Testis (tissue), 2 donors: ENCODE data around the gene MDC1.

Source experiments
- CTCF ChIP-seq, 3 experiments: fragments of 450-650 bp in 2 of 3; fragments of 200-600 bp in 1 of 3; sonication (generic) in 1 of 3; IDR thresholded peaks; one replicate each; pipeline ENCODE4 v1.5.1; 2016 to 2019; ENCODE audit warnings: antibody characterized with exemption in 3 of 3, mild to moderate bottlenecking in 2 of 3, moderate library complexity in 1 of 3
- POLR2A ChIP-seq: fragments of 450-650 bp; IDR thresholded peaks from one replicate; pipeline ENCODE4 v1.6.1; 2017; ENCODE audit warnings: antibody characterized with exemption, mild to moderate bottlenecking, moderate library complexity

- TF ChIP-seq CTCF (IDR thresholded peaks at IDR 0.05) (no peak), POLR2A (no peak)
Observed at GRCh38 chr6:30742316-30743098, 25.4 kb upstream of the MDC1 start, which contains the start of gene FLOT1.
